ENCODE data around the gene CYP4F11. TPM values are rescaled to one million over a fixed set of nuclear protein-coding genes. Genes with fewer than 3 reads are reported as not detected.

Gene CYP4F11
- total and polyA plus RNA-seq, 2 experiments from 2014 or later: not detected

GRCh38 chr19:15863272-15863671, 71.1 kb downstream of the CYP4F11 start:
- Histone ChIP-seq H4K20me1 (replicated peaks; ENCODE audit: insufficient read depth) (no peaks in the 10 kb centered on the region), H3K4me2 (no peak overlapping the region), H3K4me1 (ENCODE audit: insufficient read depth) (no peaks in the 10 kb centered on the region), H3K9me2 (ENCODE audit: insufficient read depth) (no peaks in the 10 kb centered on the region), H3K27ac (ENCODE audit: low read depth) (no peak overlapping the region), H3F3A (replicated peaks; ENCODE audit: low read depth) (no peaks in the 10 kb centered on the region), H3K4me3 (no peak overlapping the region), H3K79me2 (replicated peaks; ENCODE audit: insufficient read depth) (no peaks in the 10 kb centered on the region), H3K27me3 (ENCODE audit: insufficient read depth) (no peaks in the 10 kb centered on the region), H2AFZ (no peak overlapping the region), H3K36me3 (ENCODE audit: insufficient read depth) (no peaks in the 10 kb centered on the region; the same call in 1 of the 2 replicates)
- Mint-ChIP-seq H3K27ac (no peak overlapping the region), H3K4me3 (no peak overlapping the region), H3K4me1 (no peaks in the 10 kb centered on the region), H3K36me3 (ENCODE audit: low read depth) (peaks cover 38% of the 10 kb centered on the region), H3K9me3 (peaks cover 93% of the 10 kb centered on the region), H3K27me3 (ENCODE audit: insufficient read depth, low read depth, poor library complexity) (peaks cover 9% of the 10 kb centered on the region)
- TF ChIP-seq ZNF114 (CRISPR knock-in tag; IDR thresholded peaks at IDR 0.05) (no peak), ETS1 (IDR thresholded peaks at IDR 0.05) (no peak), ZNF462 (CRISPR knock-in tag; IDR thresholded peaks at IDR 0.05) (no peak), CTCF (conservative IDR thresholded peaks at IDR 0.05; ENCODE audit: low read depth in 2 of 2) (no peak), REST (IDR thresholded peaks at IDR 0.05; ENCODE audit: unreplicated experiment) (no peak), STAT1 (IDR thresholded peaks at IDR 0.05; ENCODE audit: unreplicated experiment) (no peak), NANOG (IDR thresholded peaks at IDR 0.05; ENCODE audit: borderline replicate concordance) (no peak), ZNF331 (CRISPR knock-in tag; IDR thresholded peaks at IDR 0.05; ENCODE audit: low read depth) (no peak), EZH2 (IDR thresholded peaks at IDR 0.05; ENCODE audit: low read depth, unreplicated experiment) (no peak), JUNB (IDR thresholded peaks at IDR 0.05; ENCODE audit: unreplicated experiment) (no peak)
- no peak for ATAC-seq
- DNase-seq (ENCODE audit: low spot score): no peak

All from GM23338 (cell line).